HG03442 (cell line): ENCODE results near the gene DNAH10.
"Not testable (repeated sequence)": the region's sequence is repeated elsewhere in the genome, so short reads cannot be mapped to it uniquely, and the experiment has no call there.

ENCODE experiments used
- ATAC-seq: cut with Tn5 transposase; IDR thresholded peaks from one replicate; pipeline ENCODE4 v1.9.1; 2021; ENCODE audit warnings: mild to moderate bottlenecking, moderate library complexity; ENCODE audit not compliant: unreplicated experiment

Gene DNAH10

DNA sequence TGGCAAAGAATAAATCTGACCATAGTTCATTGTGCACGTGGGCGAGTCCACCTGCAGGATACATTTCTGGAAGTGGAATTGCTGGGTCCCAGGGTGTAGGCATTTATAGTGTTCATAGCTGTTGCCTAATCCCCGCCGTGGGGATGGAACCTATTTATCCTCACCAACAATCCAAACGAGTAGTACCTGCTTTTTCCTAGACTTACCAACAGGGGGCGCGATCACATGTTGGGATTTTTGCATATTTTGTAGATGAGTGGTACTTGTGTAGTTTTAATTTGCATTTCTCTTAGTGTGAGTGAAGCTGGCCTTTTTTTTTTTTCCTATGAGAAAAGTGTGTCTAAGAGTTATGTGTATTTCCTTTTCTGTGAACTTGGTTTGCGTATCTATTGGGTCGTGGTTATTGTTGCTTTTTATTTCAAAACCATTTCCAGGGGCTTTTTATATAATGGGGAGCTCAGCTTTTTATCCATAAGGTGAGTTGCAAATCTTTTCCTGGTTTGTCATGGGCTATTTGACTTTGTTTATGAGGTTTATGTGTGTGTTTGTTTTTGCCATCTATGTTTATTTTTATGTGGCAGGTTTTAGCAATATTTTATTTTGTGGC lies 143.3 kb downstream of the DNAH10 start:
- no peak for ATAC-seq

DNA sequence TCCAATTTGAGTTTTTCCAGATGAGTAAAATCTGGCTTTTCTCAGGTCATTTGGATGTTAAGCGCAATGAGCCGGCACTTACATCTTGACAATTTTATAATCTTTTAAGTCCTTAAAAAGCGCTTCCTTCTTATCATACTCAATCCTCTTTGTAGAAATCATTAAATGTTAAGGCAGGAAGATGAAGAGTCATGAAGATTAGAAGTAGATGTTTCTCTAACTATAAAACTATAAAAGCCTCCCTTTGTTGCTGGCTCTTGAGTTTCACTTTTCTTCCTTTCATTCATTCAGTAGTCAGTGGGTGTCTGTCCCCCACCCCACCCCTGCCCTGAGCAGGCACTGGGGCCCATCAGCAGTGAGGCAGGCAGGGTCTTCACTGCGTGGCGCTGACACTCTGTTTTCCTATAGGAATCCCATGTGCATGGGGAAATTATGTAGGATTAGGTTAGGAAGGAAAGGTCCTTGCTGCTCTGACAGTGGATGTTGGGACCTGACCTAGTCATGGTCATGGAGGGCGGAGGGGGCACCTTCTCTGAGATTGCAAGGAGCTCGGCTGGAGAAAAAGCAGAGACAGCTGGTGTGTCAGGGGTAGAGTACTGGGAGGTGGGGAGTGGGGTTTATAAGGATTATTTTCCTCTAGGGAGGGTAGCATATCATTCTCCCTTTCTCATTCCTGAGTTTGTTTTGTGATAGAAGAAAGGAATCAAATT lies 144.8 kb downstream of the DNAH10 start:
- ATAC-seq, result no peak

DNA sequence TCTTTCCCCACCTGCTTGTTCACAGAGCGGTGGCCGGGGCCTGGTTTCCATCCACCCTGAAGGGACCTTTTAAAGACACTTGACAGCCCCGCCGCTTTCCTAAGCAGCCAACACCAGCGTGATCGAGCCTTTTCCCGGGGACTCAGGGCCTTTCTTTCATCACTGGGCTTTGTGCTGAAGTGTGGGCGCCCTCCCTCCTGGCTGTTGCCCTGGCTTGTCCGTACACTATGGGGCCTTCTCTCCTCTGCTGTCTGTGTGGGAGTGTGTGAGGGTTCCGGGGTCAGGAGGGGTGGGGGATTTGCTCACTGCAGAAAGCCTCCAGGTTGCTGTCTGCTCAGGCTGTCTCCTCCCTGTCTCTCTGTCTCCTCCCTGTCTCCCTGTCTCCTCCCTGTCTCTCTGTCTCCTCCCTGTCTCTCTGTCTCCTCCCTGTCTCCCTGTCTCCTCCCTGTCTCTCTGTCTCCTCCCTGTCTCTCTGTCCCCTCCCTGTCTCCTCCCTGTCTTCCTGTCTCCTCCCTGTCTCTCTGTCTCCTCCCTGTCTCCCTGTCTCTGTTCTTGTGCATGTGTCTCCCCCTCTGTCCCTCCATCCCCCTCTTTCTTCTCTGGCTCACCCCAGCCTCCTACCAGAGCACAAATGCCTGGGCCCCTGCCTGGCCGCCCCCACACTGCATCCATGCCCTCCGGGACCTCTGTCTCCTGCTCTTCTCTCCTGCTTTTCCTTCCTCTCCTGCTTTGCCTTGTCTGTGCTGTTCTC lies 145.8 kb downstream of the DNAH10 start:
- ATAC-seq, result no peak

DNA sequence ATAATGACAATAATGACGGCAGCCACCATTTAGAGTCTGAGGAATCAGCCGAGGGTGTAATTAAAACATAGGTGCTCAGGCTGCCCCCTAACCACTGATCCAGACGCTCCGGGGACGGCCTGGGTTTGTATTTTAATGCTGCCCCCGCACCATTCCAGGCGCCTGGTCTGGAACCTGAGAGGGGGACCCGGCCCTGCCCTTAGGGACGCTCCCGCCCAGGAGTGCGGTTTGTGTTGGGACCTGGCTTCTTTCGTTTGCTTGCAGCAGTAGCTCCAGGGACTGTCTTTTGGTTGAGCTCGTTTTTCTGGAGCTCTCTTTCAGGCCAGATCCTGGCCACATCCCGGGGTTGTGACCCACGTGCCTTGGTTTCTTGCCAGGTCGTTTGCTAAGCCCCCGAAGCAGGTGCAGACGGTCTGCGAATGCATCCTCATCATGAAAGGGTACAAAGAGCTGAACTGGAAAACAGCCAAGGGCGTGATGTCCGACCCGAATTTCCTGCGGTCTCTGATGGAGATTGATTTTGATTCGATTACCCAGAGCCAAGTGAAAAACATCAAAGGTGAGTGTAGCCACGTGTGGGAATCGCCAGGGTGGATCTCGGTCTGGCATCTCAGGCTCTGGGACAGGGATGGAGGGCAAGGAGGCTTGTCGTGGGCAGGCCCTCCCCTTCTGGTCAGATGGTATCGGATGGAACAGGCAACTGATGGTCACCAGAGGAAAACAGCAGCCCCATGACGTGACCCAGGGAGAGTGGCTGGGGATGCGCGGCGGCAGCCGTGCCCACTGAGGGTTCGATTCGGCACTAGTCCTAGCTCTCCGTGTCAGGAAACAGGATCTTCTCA lies 147.0 kb downstream of the DNAH10 start:
- no peak for ATAC-seq

DNA sequence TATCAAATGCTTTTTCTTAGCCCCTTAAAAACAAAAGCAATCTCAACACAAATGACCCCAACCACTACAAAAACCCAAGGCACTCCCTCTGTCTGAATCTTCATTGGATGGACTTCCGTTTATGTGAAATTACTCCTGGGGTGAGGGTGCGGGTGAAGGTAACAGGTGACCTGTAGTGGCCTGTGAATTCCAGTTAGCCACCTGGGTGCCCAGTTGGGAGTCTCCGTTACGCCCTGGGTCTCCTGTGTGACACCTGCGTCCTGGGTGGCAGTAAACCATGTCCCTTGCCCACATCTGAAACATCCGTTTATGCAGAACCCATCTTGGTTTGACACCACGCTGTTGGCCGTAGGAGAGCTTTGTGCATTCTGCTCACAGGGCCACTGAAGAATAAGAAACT lies 148.0 kb downstream of the DNAH10 start:
- no peak for ATAC-seq

DNA sequence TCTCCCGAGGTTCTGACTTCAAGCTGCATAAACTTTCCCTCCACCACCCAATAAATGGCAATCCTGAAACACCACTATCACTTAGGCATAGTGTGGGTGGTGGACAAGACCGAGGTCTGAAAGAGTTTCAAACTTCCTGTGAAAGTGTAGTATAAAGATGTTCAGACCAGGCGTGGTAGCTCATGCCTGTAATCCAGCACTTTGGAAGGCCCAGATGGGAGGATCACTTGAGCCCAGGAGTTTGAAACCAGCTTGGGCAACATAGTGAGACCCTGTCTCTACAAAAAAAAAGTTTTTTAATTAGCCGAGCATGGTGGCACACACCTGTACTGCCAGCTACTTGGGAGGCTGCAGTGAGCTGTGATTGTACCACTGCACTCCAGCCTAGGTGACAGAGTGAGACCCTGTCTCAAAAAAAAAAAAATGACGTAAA lies 148.7 kb downstream of the DNAH10 start:
- no peak for ATAC-seq

DNA sequence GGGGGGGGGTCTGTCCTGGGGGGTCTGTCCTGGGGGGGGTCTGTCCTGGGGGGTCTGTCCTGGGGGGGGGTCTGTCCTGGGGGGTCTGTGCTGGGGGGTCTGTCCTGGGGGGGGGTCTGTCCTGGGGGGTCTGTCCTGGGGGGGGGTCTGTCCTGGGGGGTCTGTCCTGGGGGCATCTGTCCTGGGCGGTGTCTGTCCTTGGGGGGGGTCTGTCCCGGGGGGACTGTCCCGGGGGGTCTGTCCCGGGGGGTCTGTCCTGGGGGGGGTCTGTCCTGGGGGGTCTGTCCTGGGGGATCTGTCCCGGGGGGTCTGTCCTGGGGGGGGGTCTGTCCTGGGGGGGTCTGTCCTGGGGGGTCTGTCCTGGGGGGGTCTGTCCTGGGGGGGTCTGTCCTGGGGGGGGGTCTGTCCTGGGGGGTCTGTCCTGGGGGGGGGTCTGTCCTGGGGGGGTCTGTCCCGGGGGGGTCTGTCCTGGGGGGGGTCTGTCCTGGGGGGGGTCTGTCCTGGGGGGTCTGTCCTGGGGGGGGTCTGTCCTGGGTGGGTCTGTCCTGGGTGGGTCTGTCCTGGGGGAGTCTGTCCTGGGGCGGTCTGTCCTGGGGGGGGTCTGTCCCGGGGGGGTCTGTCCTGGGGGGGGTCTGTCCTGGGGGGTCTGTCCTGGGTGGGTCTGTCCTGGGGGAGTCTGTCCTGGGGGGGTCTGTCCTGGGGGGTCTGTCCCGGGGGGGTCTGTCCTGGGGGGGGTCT lies 149.7 kb downstream of the DNAH10 start:
- ATAC-seq, result not testable (repeated sequence)

DNA sequence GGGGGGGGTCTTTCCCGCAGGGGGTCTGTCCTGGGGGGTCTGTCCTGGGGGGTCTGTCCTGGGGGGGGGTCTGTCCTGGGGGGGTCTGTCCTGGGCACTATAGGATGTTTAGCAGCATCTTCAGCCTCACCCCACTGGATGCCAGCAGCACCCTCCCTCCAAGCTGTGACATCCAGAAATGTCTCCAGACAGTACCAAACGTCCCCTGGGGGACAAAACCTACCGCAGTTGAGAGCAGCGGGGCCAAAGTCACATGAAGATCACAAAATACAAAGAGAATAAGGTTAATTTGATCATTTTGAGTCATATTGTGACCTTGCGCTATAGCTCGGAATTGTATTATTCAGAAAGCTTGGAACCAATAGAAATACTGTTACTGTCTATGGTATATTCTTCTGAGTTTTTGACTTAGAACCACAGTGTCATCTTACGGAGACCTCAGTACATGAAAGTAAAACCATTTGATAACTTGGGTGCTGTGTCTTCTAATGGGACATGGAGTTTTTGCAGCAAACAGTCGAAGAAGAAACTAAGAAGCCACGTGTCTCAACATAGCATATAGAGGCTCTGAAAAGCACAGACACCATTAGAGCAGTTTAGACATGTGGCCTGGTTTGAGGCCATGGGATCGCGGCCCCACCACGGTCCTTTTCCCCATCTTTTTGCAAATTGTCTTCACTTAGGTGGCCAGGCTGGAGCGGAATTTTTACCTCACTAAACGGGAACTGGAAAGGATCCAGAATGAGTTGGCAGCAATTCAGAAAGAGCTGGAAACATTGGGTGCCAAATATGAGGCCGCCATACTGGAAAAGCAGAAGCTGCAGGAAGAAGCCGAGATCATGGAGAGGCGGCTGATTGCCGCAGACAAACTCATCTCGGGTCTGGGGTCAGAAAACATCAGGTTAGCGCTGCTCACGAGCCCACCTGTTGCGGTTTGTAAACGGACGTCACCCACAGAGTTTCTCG lies 150.6 kb downstream of the DNAH10 start:
- ATAC-seq, result no peak

DNA sequence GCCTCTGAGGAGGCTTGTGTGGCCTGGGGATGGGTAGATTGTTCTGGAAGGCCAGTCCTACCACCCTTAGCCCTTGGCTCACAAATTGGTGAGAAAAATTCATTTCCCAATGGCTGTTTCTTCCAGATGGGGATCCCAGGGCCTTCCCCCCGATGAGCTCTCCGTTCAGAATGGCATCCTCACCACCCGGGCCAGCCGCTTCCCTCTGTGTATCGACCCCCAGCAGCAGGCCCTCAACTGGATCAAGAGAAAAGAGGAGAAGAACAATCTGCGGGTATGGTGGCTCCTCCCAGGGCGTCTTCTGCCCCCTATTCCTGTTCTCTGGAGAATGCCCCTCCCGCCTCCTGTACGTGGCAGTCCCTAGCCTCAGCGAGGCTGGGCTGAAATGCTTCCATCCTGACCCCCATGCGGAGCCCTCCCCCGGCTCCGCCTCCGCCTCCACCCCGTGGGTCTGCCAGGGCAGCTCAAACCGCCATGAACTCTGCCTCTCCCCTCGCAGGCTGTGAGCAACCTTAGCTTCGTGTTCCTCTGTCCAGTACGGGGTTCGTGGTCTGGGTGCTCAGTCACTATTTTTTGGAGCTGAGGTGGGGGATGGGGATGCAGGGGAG lies 152.7 kb downstream of the DNAH10 start:
- ATAC-seq, result no peak

DNA sequence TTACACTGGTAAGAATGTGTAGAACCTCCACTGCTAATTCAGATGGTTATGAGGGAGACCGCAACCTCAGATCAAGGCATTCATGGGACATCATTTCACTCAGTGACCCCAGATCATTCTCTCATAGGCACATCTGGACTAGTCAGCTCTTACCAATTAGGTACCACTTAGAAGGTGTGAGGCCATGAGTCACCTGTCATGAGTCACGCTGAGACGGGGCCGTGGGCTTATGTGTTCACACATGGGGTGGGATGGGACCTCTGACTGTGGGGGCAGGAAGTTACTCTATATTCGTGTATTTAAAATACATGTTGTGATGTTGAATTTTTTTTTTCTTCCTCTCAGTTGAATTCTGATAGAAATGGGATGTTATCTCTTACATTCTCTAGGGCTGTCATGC lies 154.6 kb downstream of the DNAH10 start:
- no peak for ATAC-seq

DNA sequence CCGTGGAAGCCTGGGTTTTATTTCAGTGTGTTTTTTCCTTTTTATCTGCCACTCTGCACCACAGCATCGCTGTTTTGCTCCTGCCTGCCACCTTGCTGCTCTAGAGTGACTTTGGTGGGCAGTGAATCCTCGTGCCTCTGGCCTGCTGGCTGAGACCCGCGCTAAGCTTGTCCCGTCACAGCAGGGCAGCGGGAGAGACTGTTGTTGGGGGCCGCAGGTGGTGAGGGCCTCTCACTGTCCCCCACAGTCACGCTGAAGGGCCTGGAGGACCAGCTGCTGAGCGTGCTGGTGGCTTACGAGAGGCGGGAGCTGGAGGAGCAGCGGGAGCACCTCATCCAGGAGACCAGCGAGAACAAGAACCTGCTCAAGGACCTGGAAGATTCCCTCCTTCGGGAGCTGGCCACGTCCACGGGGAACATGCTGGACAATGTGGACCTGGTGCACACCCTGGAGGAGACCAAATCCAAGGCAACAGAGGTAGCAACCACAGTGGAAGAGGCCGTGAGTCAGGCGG lies 155.3 kb downstream of the DNAH10 start:
- no peak for ATAC-seq

DNA sequence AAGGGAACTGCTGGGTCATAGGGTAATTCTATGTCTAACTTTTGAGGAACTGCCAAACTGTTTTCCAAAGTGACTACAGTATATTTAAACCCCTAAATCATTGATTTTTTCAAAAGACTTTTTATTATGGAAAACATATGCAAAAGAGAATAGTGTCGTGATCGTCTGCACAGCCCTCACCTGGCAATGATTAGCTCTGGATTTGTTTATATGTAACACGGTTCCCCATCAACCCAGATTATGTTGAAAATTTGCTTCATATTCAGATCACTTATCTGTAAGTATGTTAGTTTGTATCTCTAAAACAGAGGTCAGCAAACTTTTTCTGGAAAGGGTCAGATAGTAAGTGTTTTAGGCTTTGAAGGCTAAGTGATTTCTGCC lies 157.9 kb downstream of the DNAH10 start:
- ATAC-seq, result no peak

DNA sequence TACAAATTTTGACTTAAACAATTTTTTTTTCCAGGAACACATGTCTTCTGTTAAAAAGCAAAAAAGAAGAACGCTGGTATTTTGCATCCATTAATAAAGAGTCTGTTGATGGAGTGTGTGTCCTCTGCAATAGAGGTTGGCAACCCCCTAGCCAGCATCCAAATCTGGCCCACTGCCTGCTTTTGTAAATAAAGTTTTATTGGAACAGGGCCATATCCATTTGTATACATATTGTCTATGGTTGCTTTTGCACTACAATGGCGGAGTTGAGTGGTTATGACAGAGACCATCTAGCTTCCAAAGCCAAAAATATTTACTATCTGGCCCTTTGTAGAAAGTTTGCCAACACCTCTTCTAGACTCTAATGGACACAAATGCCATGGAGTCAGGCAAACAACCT lies 160.9 kb downstream of the DNAH10 start:
- no peak for ATAC-seq

DNA sequence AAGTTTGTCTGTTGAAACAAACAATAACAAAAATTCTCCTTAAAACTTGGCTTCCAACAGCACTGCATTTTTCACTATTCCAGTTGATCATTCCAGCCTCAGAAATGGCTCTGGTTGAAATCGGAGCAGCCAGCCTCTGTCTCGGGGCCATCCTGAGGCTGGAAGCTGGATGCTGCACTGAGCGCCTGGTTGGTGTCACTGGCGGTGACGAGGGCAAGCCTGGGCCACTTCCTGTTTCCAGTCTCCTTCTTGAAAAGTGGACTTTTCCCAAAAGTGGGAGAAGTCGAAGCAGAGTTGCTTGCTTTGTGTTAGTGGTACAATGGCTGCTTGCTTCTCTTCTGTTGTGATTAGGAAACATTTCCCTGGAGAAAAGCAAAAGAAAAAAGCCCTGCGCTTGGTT lies 161.8 kb downstream of the DNAH10 start:
- no peak for ATAC-seq

DNA sequence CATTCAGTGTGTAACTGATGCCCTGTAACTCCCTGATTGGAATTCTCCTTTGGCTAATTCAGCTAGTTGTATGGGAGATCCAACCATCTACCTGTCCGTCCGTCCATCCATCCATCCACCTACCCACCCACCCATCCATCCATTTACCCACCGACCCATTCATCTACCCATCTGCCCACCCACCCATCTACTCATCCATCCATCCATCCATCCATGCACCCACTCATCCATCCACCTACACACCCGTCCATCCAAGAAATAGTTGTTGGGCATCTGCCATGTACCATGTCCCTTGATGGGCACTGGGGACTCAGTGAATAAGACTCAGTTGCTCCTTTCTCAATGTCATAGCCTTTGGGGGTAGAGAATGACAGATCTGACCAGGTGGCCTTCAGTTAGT lies 162.4 kb downstream of the DNAH10 start:
- no peak for ATAC-seq

DNA sequence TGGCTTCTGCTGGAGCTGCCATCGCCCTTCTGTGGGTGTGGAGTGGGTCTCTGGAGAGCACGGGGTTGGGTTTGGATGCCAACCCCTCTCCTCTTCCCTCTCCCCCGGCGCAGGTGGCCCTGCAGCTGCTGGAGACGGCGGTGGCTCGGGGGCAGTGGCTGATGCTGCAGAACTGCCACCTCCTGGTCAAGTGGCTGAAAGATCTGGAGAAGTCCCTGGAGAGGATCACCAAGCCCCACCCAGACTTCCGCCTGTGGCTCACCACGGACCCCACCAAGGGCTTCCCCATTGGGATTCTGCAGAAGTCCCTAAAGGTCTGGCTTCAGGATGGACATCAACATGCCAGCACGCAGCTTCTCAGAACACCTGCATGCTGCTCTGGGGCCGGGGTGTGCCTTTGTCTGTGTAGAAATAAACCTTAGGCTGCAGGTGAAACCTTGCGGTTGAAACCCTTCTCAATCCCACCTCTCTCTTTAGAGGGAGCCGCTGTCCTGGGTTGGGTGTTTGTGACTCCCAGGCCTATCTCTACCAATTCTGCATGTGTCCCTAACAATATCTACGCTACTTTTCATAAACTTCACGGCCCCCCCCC lies 166.3 kb downstream of the DNAH10 start:
- no peak for ATAC-seq

DNA sequence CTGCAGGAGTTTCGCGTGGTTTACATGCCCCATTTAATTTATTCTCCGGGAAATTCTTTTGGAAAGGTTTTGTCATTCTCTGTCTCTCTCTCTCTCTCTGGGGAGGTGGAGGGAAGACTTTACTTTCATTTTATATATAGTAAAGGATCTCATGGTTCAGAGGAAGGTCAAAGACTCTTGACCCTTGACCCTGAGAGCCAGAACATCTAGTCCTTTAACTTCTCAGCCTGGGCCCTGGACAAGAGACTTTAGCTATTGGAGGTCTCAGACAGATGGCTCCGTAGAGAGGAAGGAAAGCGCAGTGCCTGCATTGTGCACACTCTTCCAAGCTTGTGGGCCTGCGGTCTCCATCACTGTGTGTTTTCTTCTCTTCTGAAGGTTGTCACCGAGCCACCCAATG lies 166.8 kb downstream of the DNAH10 start:
- ATAC-seq, result no peak

DNA sequence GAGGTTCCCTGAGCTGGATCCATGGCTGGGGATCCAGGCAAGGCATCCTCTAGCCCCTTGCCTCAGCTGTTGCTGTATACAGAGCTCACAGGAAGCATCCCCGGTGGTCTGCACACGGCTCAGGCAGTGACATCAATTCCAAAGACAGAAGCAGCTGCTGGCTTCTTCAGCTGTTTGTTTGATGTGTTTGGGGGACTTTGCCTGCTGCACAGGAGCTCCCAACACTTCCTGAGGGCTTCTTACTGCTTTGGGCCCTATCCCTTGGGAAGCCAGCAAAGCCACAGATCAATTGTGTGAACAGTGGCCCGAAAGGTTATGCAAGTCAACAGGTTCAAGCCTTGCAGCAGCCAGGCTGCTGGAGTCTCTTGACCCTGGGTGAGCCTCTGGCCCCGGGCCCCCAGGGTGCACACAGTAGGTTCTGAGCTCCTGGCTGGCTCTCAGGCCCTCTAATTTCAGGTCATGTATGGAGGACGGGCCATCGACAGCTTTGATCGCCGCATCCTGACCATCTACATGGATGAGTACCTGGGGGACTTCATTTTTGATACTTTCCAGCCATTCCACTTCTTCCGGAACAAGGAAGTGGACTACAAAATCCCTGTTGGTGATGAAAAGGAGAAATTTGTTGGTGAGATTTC lies 168.0 kb downstream of the DNAH10 start:
- no peak for ATAC-seq
